Skeletal muscle cell (primary cell): Measurements from ENCODE around the gene SYNGAP1.

Experiments used
- DNase-seq: peaks from one replicate; pipeline ENCODE4 v3.0.0-alpha.2; 2010; ENCODE audit warnings: low read depth
- H3K4me3 ChIP-seq: 2 replicates; pipeline ENCODE4 v1.5.1; 2011; ENCODE audit warnings: low read depth, mild to moderate bottlenecking, control low read depth, low read length, moderate library complexity

SYNGAP1 gene

GRCh38 chr6:33504486-33504885, 84.6 kb downstream of the SYNGAP1 start:
- no peak overlapping the region for H3K4me3 ChIP-seq
- no peak for DNase-seq
